SK-N-MC (cell line): Measurements from ENCODE around the gene PLEKHD1.

Experiments used
- EZH2 ChIP-seq: fragments of 200-600 bp; sonication (generic); IDR thresholded peaks from one replicate; pipeline ENCODE4 v1.6.1; 2017; ENCODE audit warnings: antibody characterized with exemption
- FOXP2 ChIP-seq: optimal IDR thresholded peaks from 2 replicates; pipeline ENCODE3; 2011; ENCODE audit warnings: mild to moderate bottlenecking, moderate library complexity; ENCODE audit not compliant: insufficient read depth; ENCODE audit errors: extremely low read length, control extremely low read depth
- POLR2AphosphoS5 ChIP-seq: IDR thresholded peaks from 2 replicates; pipeline ENCODE4 v1.6.1; 2012; ENCODE audit warnings: mild to moderate bottlenecking, low read depth, low read length, borderline replicate concordance

GRCh38 chr14:69560826-69561225 lies 76.3 kb downstream of the PLEKHD1 start:
- TF ChIP-seq POLR2AphosphoS5 (no peak), EZH2 (no peak), FOXP2 (no peak)
